ENCODE data around the gene ZSCAN4.

Gene ZSCAN4

DNA sequence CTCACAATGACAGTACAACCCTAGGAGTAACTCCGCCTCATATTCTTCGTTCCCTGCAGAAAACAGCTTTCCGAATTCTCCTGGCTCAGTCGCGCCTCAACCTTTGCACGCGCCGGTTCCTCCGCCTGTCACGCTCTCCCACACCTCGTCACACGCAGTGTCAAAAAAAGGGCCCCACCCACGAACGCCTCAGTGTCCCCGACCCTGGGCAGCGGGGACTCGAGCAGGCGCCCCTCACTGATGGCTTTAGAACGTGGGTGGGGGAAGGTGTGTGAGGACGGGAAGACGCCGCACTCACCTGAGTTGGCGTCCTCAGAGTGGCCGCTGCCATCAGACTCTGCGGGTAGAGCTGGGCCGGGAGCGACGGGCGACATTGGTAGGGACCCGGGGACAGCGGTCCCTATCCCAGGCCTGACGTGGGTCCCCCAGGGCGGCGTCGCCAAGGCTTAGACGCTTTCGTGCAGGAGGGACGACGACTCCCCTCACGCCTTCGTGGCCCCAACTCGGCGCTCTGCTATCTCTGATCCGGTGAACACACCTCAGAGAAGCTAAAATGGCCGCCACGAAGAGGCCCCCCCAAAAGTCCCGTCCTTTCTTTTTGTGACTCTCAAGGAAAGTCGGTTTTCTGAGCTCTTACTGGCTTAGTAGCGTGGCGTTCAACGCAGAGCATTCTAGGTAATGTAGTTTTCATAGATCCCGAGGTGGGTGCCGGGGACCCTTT, 40.1 kb downstream of the ZSCAN4 start, which contains the start of gene ZNF154:
ZNF154 (minus strand) TSS at position 564 of the 721 bp plus-strand sequence; CDS start at position 331, 233 bp downstream.
- Histone ChIP-seq H3K27ac (ENCODE audit: low read depth, low read length) (peak within 1 kb of the TSS; percentile 1), H3K27me3 (ENCODE audit: control insufficient read depth in 1 of 2, insufficient read depth in 2 of 2, low read length in 2 of 2) (no peaks in the 10 kb centered on the region), H3K9me3 (ENCODE audit: control insufficient read depth in 1 of 2, low read length in 2 of 2) (peaks cover 45 to 59% of the 10 kb centered on the region in 2 donors), H3K4me3 (ENCODE audit: low read depth in 1 of 2, low read length in 2 of 2) (peak within 1 kb of the TSS; percentile 54 to 61), H3K36me3 (ENCODE audit: control insufficient read depth in 1 of 2, insufficient read depth in 2 of 2, low read length in 2 of 2) (no peaks in the 10 kb centered on the region), H3K9ac (ENCODE audit: low read depth in 1 of 2, low read length in 2 of 2) (peak within 1 kb of the TSS in 1 of 2 donors; percentile 38), H3K4me1 (ENCODE audit: control insufficient read depth in 1 of 2, insufficient read depth in 2 of 2, low read length in 2 of 2) (no peaks in the 10 kb centered on the region)

DNA sequence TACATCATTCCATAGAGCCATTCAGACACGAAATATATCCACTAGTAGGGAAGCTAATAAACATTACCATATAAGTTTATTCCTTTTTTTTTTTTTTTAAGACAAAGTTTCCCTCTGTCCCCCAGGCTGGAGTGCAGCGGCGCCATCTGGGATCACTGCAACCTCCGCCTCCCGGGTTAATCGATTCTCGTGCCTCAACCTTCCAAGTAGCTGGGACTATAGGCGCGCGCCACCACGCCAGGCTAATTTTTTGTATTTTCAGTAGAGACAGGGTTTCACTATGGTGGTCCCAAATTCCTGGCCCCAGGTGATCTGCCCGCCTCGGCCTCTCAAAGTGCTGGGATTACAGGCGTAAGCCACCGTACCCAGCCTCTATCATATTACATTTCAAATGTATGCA, 40.9 kb downstream of the ZSCAN4 start:
- Histone ChIP-seq H3K27ac (ENCODE audit: low read depth, low read length) (no peak overlapping the region), H3K9ac (ENCODE audit: low read depth in 1 of 2, low read length in 2 of 2) (no peak overlapping the region)

DNA sequence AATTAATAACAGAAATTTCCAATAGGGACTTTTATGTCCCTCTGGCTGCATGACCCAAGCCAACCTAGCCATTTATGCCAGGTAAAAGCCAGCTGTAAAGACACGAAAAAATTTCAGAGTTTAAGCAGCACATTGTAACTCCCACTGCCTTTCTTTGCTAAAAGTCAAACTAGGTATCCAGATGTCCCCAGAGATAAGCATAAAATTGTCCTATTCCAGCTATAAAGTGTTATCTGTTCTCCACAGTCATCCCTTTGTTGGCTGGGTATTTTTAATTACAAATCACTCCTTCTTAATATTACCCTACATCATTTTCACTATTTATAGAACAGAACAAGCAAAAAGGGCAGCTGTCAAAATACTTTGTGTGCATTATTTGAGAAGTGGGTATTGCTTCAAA, 43.5 kb downstream of the ZSCAN4 start:
- no peaks in the 10 kb centered on the region for H3K4me1 ChIP-seq (ENCODE audit: control insufficient read depth in 1 of 2, insufficient read depth in 2 of 2, low read length in 2 of 2)
- H3K27me3 ChIP-seq (ENCODE audit: control insufficient read depth in 1 of 2, insufficient read depth in 2 of 2, low read length in 2 of 2), result no peaks in the 10 kb centered on the region
- no peak overlapping the region for H3K4me3 ChIP-seq (ENCODE audit: low read depth in 1 of 2, low read length in 2 of 2)
- peaks cover 43 to 46% of the 10 kb centered on the region in 2 donors for H3K9me3 ChIP-seq (ENCODE audit: control insufficient read depth in 1 of 2, low read length in 2 of 2)
- no peaks in the 10 kb centered on the region for H3K36me3 ChIP-seq (ENCODE audit: control insufficient read depth in 1 of 2, insufficient read depth in 2 of 2, low read length in 2 of 2)
- no peak overlapping the region for H3K9ac ChIP-seq (ENCODE audit: low read depth in 1 of 2, low read length in 2 of 2)
- no peak overlapping the region for H3K27ac ChIP-seq (ENCODE audit: low read depth, low read length)

More for the DNA sequence above, 40.9 kb downstream of the ZSCAN4 start:
- Histone ChIP-seq H3K4me3 (ENCODE audit: low read depth in 1 of 2, low read length in 2 of 2) (peak overlapping the region in 1 of 2 donors; percentile 61), H3K9me3 (ENCODE audit: control insufficient read depth in 1 of 2, low read length in 2 of 2) (peaks cover 43 to 55% of the 10 kb centered on the region in 2 donors), H3K36me3 (ENCODE audit: control insufficient read depth in 1 of 2, insufficient read depth in 2 of 2, low read length in 2 of 2) (no peaks in the 10 kb centered on the region), H3K4me1 (ENCODE audit: control insufficient read depth in 1 of 2, insufficient read depth in 2 of 2, low read length in 2 of 2) (no peaks in the 10 kb centered on the region), H3K27me3 (ENCODE audit: control insufficient read depth in 1 of 2, insufficient read depth in 2 of 2, low read length in 2 of 2) (no peaks in the 10 kb centered on the region)

DNA sequence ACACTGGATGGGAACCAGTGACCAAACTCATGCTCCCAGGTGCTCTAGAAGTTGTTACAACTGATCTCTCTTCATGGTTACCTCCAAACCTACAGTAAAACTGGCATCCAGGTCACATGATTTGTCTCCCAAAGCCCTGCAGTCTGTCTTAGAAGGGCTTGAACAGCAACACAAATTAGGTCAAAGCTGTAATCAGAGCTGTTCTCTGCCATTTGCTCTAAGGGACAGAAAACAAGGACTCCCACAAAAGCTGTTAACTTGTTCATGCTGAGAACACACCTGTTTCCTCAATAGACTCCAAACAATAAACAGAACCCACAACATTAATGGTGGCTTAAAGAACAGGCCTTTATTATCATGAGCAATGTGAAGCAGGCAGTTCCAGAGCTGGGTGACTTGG, 50.7 kb downstream of the ZSCAN4 start:
- peak overlapping the region in 1 of 2 donors; percentile 5 for H3K4me3 ChIP-seq (ENCODE audit: low read depth in 1 of 2, low read length in 2 of 2)
- peaks cover 67 to 74% of the 10 kb centered on the region in 2 donors for H3K9me3 ChIP-seq (ENCODE audit: control insufficient read depth in 1 of 2, low read length in 2 of 2)
- H3K36me3 ChIP-seq (ENCODE audit: control insufficient read depth in 1 of 2, insufficient read depth in 2 of 2, low read length in 2 of 2), result peaks cover 31 to 35% of the 10 kb centered on the region in 2 donors

DNA sequence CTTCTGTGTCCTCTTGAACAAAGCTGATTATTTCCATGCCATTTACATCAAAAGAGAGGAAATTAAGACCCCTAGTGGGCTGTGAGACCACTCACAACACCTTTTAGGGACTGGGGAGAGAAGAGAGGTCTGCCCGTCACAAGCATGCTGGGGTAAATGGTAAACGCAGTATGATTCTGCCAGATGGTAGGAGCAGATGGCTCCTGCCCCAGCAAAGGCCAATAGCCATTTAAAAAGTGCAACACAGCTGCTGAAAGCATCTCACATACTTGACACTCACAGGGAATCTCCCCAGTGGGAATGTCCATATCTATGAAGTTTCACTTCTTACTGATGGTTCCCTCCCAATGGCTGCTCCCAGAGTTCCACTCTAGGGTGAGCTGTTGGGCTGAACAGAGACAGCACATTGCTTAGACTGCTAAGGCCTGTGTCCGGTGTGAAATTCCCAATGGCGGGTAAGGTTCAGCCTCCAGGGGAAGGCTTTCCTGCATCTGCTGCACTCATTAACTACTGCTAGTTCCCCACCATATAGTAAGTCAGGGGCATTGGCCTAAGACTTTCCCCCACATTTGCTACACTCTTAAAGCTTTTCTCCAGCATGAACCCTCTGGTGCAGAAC, 51.3 kb downstream of the ZSCAN4 start:
- H3K9ac ChIP-seq (ENCODE audit: low read depth in 1 of 2, low read length in 2 of 2), result no peak overlapping the region
- peaks cover 66 to 69% of the 10 kb centered on the region in 2 donors for H3K9me3 ChIP-seq (ENCODE audit: control insufficient read depth in 1 of 2, low read length in 2 of 2)
- H3K27ac ChIP-seq (ENCODE audit: low read depth, low read length), result no peak overlapping the region
- no peaks in the 10 kb centered on the region for H3K4me1 ChIP-seq (ENCODE audit: control insufficient read depth in 1 of 2, insufficient read depth in 2 of 2, low read length in 2 of 2)
- H3K36me3 ChIP-seq (ENCODE audit: control insufficient read depth in 1 of 2, insufficient read depth in 2 of 2, low read length in 2 of 2), result peaks cover 31 to 35% of the 10 kb centered on the region in 2 donors
- no peaks in the 10 kb centered on the region for H3K27me3 ChIP-seq (ENCODE audit: control insufficient read depth in 1 of 2, insufficient read depth in 2 of 2, low read length in 2 of 2)
- peak overlapping the region in 1 of 2 donors; percentile 38 for H3K4me3 ChIP-seq (ENCODE audit: low read depth in 1 of 2, low read length in 2 of 2)

More for the DNA sequence above, 50.7 kb downstream of the ZSCAN4 start:
- no peak overlapping the region for H3K9ac ChIP-seq (ENCODE audit: low read depth in 1 of 2, low read length in 2 of 2)
- no peaks in the 10 kb centered on the region for H3K27me3 ChIP-seq (ENCODE audit: control insufficient read depth in 1 of 2, insufficient read depth in 2 of 2, low read length in 2 of 2)
- no peaks in the 10 kb centered on the region for H3K4me1 ChIP-seq (ENCODE audit: control insufficient read depth in 1 of 2, insufficient read depth in 2 of 2, low read length in 2 of 2)
- no peak overlapping the region for H3K27ac ChIP-seq (ENCODE audit: low read depth, low read length)

DNA sequence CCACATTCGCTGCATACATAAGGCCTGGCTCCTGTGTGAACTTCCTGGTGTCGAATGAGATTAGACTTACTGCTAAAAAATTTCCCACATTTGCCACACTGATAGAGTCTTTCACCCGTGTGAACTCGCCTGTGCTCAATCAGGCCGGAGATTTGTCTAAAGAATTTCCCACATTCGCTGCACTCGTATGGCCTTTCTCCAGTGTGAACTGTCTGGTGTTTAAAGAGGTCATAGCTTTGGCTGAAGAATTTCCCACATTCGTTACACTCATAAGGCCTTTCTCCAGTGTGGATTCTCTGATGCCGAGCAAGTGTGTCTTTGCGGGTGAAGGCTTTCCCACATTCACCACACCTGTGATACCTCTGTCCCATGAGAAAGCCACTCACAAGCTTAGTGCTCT, 52.1 kb downstream of the ZSCAN4 start:
- Histone ChIP-seq H3K36me3 (ENCODE audit: control insufficient read depth in 1 of 2, insufficient read depth in 2 of 2, low read length in 2 of 2) (peaks cover 31 to 35% of the 10 kb centered on the region in 2 donors), H3K9ac (ENCODE audit: low read depth in 1 of 2, low read length in 2 of 2) (no peak overlapping the region), H3K27me3 (ENCODE audit: control insufficient read depth in 1 of 2, insufficient read depth in 2 of 2, low read length in 2 of 2) (no peaks in the 10 kb centered on the region), H3K4me3 (ENCODE audit: low read depth in 1 of 2, low read length in 2 of 2) (peak overlapping the region; percentile 11 to 38), H3K27ac (ENCODE audit: low read depth, low read length) (no peak overlapping the region), H3K4me1 (ENCODE audit: control insufficient read depth in 1 of 2, insufficient read depth in 2 of 2, low read length in 2 of 2) (no peaks in the 10 kb centered on the region), H3K9me3 (ENCODE audit: control insufficient read depth in 1 of 2, low read length in 2 of 2) (peaks cover 64 to 66% of the 10 kb centered on the region in 2 donors)

All from duodenal mucosa (tissue), 2 donors.